SK-N-MC (cell line): Measurements from ENCODE around the gene DYNLT4.

Experiments used
- EZH2 ChIP-seq: fragments of 200-600 bp; sonication (generic); IDR thresholded peaks from one replicate; pipeline ENCODE4 v1.6.1; 2017; ENCODE audit warnings: antibody characterized with exemption
- FOXP2 ChIP-seq: optimal IDR thresholded peaks from 2 replicates; pipeline ENCODE3; 2011; ENCODE audit warnings: mild to moderate bottlenecking, moderate library complexity; ENCODE audit not compliant: insufficient read depth; ENCODE audit errors: extremely low read length, control extremely low read depth
- POLR2AphosphoS5 ChIP-seq: IDR thresholded peaks from 2 replicates; pipeline ENCODE4 v1.6.1; 2012; ENCODE audit warnings: mild to moderate bottlenecking, low read depth, low read length, borderline replicate concordance

GRCh38 chr1:44808938-44809917, 2.1 kb upstream of the DYNLT4 start:
- TF ChIP-seq POLR2AphosphoS5 (peak; percentile 23; the same call in 1 of the 2 replicates), EZH2 (no peak), FOXP2 (no peak)
